PC-3 (cell line): ENCODE measurements around the gene MSTO1. TPM values are rescaled to one million over a fixed set of nuclear protein-coding genes. Genes with fewer than 3 reads are reported as not detected.
"Not testable (repeated sequence)": the region's sequence is repeated elsewhere in the genome, so short reads cannot be mapped to it uniquely, and the experiment has no call there.

Experiments used
- ATAC-seq: fragments of 200-7000 bp; cut with Tn5 transposase; 2 replicates; pipeline ENCODE4 v1.9.1; 2020; ENCODE audit warnings: mild to moderate bottlenecking, moderate library complexity
- BruUV-seq: library from RNA; stranded (reverse); fragments of 400-500 nt; replicated peaks from 2 replicates; lab custom pipeline; 2021; lab: Mats Ljungman, UMichigan
- CTCF ChIA-PET: fragments of 300-600 bp; sonication (Branson Sonifier 250); formaldehyde crosslinking; loops from one replicate; lab custom pipeline; 2022; ENCODE audit warnings: antibody characterized with exemption; lab: Charles Lee
- POLR2A ChIA-PET: fragments of 300-600 bp; sonication (Branson Sonifier 250); formaldehyde crosslinking; loops from one replicate; lab custom pipeline; 2022; ENCODE audit warnings: antibody characterized with exemption; ENCODE audit not compliant: unreplicated experiment; lab: Charles Lee
- DNase-seq: peaks from one replicate; pipeline ENCODE4 v3.0.0-alpha.2; 2015
- H2AFZ ChIP-seq: fragments of 300-600 bp; sonication (generic); 2 replicates; pipeline ENCODE4 v1.6.0; 2016; ENCODE audit warnings: antibody characterized with exemption, low read length
- H3F3A ChIP-seq: fragments of 300-600 bp; sonication (generic); one replicate; pipeline ENCODE4 v1.6.0; 2017; ENCODE audit warnings: antibody characterized with exemption, low read length, control low read depth, mild to moderate bottlenecking; ENCODE audit not compliant: unreplicated experiment
- H3K27ac ChIP-seq: fragments of 300-600 bp; sonication (generic); 2 replicates; pipeline ENCODE4 v1.5.1; 2016; ENCODE audit warnings: mild to moderate bottlenecking, low read length
- H3K27me3 ChIP-seq: fragments of 300-600 bp; sonication (generic); 2 replicates; pipeline ENCODE4 v1.6.1; 2016; ENCODE audit warnings: low read length, mixed read lengths
- H3K36me3 ChIP-seq: fragments of 300-600 bp; sonication (generic); 2 replicates; pipeline ENCODE4 v1.6.1; 2016; ENCODE audit warnings: low read depth, mixed run types, low read length, mixed read lengths
- H3K4me1 ChIP-seq: fragments of 300-600 bp; sonication (generic); 2 replicates; pipeline ENCODE4 v1.5.1; 2016; ENCODE audit warnings: low read length; ENCODE audit not compliant: insufficient read depth
- H3K4me2 ChIP-seq: fragments of 300-600 bp; sonication (generic); 2 replicates; pipeline ENCODE4 v1.6.0; 2016; ENCODE audit warnings: low read length
- H3K4me3 ChIP-seq: fragments of 300-600 bp; sonication (generic); 2 replicates; pipeline ENCODE4 v1.5.1; 2016; ENCODE audit warnings: mild to moderate bottlenecking, low read length, mixed read lengths
- H3K79me2 ChIP-seq: fragments of 300-600 bp; sonication (generic); 2 replicates; pipeline ENCODE4 v1.6.1; 2017; ENCODE audit warnings: low read length, mixed read lengths
- H3K9ac ChIP-seq: fragments of 300-600 bp; sonication (generic); 2 replicates; pipeline ENCODE4 v1.6.0; 2016; ENCODE audit warnings: mild to moderate bottlenecking, low read length
- H3K9me2 ChIP-seq: fragments of 300-600 bp; sonication (generic); replicated peaks from 2 replicates; pipeline ENCODE4 v1.6.1; 2016; ENCODE audit warnings: mixed run types, low read length, mixed read lengths
- H3K9me3 ChIP-seq: fragments of 300-600 bp; sonication (generic); 2 replicates; pipeline ENCODE4 v1.6.1; 2016; ENCODE audit warnings: low read length, mixed read lengths
- H4K20me1 ChIP-seq: fragments of 300-600 bp; sonication (generic); 2 replicates; pipeline ENCODE4 v1.6.1; 2016; ENCODE audit warnings: low read length, mixed read lengths
- CTCF ChIP-seq: fragments of 300-600 bp; sonication (generic); conservative IDR thresholded peaks from 2 replicates; pipeline ENCODE4 v1.5.1; 2017; ENCODE audit warnings: antibody characterized with exemption, low read depth, mild to moderate bottlenecking, low read length
- EZH2 ChIP-seq: fragments of 300-600 bp; sonication (generic); IDR thresholded peaks from one replicate; pipeline ENCODE4 v1.6.1; 2017; ENCODE audit warnings: antibody characterized with exemption, mild to moderate bottlenecking, low read length; ENCODE audit not compliant: unreplicated experiment
- EZH2phosphoT487 ChIP-seq: fragments of 300-600 bp; sonication (generic); IDR thresholded peaks from 2 replicates; pipeline ENCODE4 v1.6.1; 2018; ENCODE audit warnings: mild to moderate bottlenecking, antibody characterized with exemption, low read length, borderline replicate concordance
- intact Hi-C: fragments of 100-400 bp; cut with micrococcal nuclease; formaldehyde crosslinking; loops from 2 replicates; pipeline ENCODE4 v1.9.0; 2023
- total RNA-seq: library from RNA; depleted of rRNA; stranded (reverse); fragments of >200 nt; gene quantifications from 2 replicates; pipeline ENCODE4 v1.2.3, GENCODE V29; 2014

Gene MSTO1
- total RNA-seq, 1 experiment from 2014 or later = 80.3 TPM

- DNase-seq (no peak), ATAC-seq (no peak)
- Histone ChIP-seq H3K9me2 (no peaks in the 10 kb centered on the region), H3K4me2 (no peak overlapping the region), H3K27me3 (no peaks in the 10 kb centered on the region), H3K36me3 (peaks cover 10% of the 10 kb centered on the region; the same call in 1 of the 2 replicates), H2AFZ (no peak overlapping the region), H3K9ac (no peak overlapping the region), H3K4me3 (no peak overlapping the region), H3K79me2 (peaks cover 17% of the 10 kb centered on the region), H3F3A (no peaks in the 10 kb centered on the region), H3K9me3 (no peaks in the 10 kb centered on the region), H4K20me1 (peaks cover 12% of the 10 kb centered on the region; the same call in 1 of the 2 replicates), H3K27ac (no peak overlapping the region), H3K4me1 (peaks cover 10% of the 10 kb centered on the region)
- BruUV-seq = no TSS peak
- POLR2A ChIA-PET = no interaction called here
- CTCF ChIA-PET = no interaction called here
- intact Hi-C loops = no loop called here
- TF ChIP-seq EZH2phosphoT487 = no peak
- no peak for TF ChIP-seq EZH2
- TF ChIP-seq CTCF = no peak
Measured at GRCh38 chr1:155574077-155574476, 35.9 kb upstream of the MSTO1 start.

GRCh38 chr1:155575608-155576007 lies 34.4 kb upstream of the MSTO1 start:
- DNase-seq, POLR2A ChIA-PET, H3K4me2 ChIP-seq, H2AFZ ChIP-seq, intact Hi-C loops, H3K4me1 ChIP-seq, H3K27me3 ChIP-seq, H4K20me1 ChIP-seq, H3K79me2 ChIP-seq, H3K27ac ChIP-seq, CTCF ChIA-PET, H3K4me3 ChIP-seq, H3K9ac ChIP-seq, ATAC-seq, BruUV-seq, H3K9me2 ChIP-seq, H3F3A ChIP-seq, H3K9me3 ChIP-seq, H3K36me3 ChIP-seq: not testable (repeated sequence)

- H3K36me3 ChIP-seq, H2AFZ ChIP-seq, H3F3A ChIP-seq, DNase-seq, H3K9ac ChIP-seq, CTCF ChIA-PET, H3K4me2 ChIP-seq, BruUV-seq, H3K27me3 ChIP-seq, H3K27ac ChIP-seq, ATAC-seq, H4K20me1 ChIP-seq, intact Hi-C loops, H3K9me3 ChIP-seq, H3K4me1 ChIP-seq, H3K79me2 ChIP-seq, H3K4me3 ChIP-seq, POLR2A ChIA-PET, H3K9me2 ChIP-seq: not testable (repeated sequence)
Measured at GRCh38 chr1:155583846-155584245, 26.2 kb upstream of the MSTO1 start.

- BruUV-seq, CTCF ChIA-PET, H3K4me2 ChIP-seq, H4K20me1 ChIP-seq, H3K9ac ChIP-seq, DNase-seq, H3K27me3 ChIP-seq, H2AFZ ChIP-seq, H3K4me1 ChIP-seq, H3K79me2 ChIP-seq, intact Hi-C loops, H3K9me2 ChIP-seq, H3K36me3 ChIP-seq, H3F3A ChIP-seq, H3K9me3 ChIP-seq, ATAC-seq, H3K27ac ChIP-seq, H3K4me3 ChIP-seq: not testable (repeated sequence)
- POLR2A ChIA-PET = interaction anchor here (0.6 kb wide), 1 partner anchor 26 kb away, joined by 4 read pairs; the partner anchor contains the start of gene ASH1L
Measured at GRCh38 chr1:155589282-155589681, 20.7 kb upstream of the MSTO1 start.

GRCh38 chr1:155590516-155591247 lies 19.3 kb upstream of the MSTO1 start:
- H3K27me3 ChIP-seq, POLR2A ChIA-PET, H3K4me2 ChIP-seq, H2AFZ ChIP-seq, H3K36me3 ChIP-seq, H4K20me1 ChIP-seq, H3K4me3 ChIP-seq, H3K9me2 ChIP-seq, H3K9ac ChIP-seq, H3K79me2 ChIP-seq, BruUV-seq, DNase-seq, H3F3A ChIP-seq, H3K4me1 ChIP-seq, CTCF ChIA-PET, H3K9me3 ChIP-seq, H3K27ac ChIP-seq: not testable (repeated sequence)
- intact Hi-C loops = loop anchor here (5.0 kb wide), 1 partner anchor 413 kb away; no protein-coding TSS in a partner anchor
- peak; percentile 35; the same call in 1 of the 2 replicates for ATAC-seq
